IPS-NIHi7 (cell line): ENCODE results near the gene SLC4A9.

Source experiments
- DNase-seq: peaks from one replicate; pipeline ENCODE4 v3.0.0; 2012; ENCODE audit warnings: mixed read lengths; ENCODE audit errors: extremely low spot score

SLC4A9 gene

DNA sequence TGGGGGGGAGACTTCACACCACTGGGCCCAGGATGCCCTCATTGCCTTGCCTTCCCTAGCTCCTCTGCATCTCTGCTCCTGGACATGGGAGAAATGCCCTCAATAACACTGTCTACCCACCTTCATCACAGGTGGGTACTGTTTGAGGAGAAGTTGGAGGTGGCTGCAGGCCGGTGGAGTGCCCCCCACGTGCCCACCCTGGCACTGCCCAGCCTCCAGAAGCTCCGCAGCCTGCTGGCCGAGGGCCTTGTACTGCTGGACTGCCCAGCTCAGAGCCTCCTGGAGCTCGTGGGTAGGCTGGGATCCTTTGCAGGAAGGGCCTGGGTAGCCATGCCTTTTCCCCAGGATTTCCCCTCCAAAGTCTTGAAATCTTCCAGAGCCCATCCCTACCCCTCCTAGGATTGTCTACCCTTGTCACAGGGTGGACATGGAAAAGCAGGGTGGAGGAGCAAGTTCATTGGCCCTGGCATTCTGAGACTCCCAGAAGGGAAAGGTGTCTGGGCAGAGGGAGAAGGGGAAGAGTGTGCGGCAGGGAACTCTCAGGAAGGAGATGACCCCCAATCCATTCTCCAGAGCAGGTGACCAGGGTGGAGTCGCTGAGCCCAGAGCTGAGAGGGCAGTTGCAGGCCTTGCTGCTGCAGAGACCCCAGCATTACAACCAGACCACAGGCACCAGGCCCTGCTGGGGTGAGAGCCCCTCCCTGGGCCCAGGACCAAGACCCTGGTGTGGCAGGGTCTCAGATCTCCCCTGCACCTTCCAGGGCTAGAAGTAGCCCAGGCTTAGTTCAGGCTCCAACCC is 886 bp downstream of the SLC4A9 start:
- DNase-seq, result no peak

DNA sequence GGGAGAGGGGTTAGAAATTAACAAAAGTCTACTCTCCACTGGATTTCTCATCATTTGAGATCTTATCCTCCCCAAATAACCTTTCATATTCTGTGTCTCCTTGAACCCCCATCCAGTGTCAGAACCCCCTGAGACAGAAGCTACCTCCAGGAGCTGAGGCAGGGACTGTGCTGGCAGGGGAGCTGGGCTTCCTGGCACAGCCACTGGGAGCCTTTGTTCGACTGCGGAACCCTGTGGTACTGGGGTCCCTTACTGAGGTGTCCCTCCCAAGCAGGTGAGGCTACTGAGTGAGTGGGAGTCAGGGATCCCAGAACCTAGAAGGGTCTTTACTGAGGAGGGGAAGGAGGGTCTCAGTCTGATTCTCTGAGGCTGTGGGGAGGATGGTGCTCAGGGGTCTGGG is 1.9 kb downstream of the SLC4A9 start:
- no peak for DNase-seq

DNA sequence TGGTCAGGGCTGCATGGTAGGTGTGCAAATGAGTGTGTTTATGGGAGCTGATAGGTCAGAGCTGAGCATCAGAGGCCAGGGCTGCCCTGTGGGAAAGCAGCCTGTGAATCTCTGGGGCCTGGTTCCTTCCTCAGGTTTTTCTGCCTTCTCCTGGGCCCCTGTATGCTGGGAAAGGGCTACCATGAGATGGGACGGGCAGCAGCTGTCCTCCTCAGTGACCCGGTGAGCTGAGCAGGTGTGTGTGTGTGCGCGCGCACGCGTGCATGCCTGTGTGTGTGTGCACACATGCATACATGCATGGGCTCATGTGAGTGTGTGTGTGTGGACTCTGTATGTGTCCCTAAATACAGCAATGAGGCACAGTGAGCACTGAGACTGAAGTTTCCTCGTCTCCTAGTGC is 2.3 kb downstream of the SLC4A9 start:
- no peak for DNase-seq

DNA sequence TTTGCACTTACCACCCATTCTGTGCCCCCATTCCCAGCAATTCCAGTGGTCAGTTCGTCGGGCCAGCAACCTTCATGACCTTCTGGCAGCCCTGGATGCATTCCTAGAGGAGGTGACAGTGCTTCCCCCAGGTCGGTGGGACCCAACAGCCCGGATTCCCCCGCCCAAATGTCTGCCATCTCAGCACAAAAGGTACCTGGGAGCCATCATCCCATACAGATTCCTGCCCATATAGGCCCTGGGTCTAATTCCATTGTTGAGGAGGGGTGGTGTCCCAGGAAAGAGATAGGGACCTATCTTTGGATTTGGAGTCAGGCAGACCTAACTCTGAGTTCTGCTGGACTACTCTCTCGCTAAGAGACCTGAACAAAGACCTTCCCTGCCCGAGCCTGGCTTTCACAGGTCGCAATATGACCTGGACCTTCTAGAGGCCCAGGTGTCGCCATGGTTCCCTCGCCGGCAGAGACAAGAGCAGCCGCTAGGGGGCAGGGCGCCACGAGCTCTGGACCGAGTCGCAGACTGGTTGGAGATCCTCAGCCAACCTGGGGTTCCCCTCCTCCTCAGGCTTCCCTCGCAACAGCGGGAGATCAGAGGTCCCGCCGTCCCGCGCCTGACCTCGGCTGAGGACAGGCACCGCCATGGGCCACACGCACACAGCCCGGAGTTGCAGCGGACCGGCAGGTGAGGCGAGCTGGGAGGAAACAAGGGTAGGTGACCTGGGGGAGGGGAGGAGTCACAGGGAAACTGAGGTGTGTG is 3.1 kb downstream of the SLC4A9 start:
- peak; percentile 91 for DNase-seq

DNA sequence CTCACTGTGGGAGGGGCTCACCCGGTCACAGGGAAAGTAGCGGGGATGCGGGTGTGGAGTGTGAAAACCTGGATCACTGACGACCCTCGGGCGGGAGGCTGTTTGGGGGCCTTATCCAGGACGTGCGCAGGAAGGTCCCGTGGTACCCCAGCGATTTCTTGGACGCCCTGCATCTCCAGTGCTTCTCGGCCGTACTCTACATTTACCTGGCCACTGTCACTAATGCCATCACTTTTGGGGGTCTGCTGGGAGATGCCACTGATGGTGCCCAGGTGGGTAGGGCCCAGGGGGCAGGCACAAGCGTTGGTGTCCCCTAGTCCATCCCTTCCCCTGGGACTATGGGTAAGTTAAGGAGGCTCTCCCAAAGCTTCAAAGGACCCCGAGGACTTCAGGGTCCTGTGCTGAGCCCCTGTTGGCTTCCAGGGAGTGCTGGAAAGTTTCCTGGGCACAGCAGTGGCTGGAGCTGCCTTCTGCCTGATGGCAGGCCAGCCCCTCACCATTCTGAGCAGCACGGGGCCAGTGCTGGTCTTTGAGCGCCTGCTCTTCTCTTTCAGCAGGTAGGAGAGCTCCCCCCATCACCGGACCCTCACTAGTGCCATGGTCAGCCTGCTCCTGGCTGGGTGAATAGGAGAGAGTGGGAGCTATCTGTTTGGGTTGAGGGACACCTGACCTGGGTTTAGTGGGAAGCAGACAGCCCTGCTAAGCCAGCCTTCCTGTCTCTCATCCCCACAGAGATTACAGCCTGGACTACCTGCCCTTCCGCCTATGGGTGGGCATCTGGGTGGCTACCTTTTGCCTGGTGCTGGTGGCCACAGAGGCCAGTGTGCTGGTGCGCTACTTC is 3.9 kb downstream of the SLC4A9 start:
- DNase-seq, result no peak

DNA sequence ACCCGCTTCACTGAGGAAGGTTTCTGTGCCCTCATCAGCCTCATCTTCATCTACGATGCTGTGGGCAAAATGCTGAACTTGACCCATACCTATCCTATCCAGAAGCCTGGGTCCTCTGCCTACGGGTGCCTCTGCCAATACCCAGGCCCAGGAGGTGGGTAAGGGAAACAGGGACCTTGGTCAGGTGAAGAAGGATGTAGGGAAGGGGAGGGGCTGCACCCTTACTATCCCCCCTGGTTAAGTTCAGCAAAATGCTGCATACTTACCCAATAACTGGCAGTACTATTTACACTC is 4.4 kb downstream of the SLC4A9 start:
- no peak for DNase-seq

DNA sequence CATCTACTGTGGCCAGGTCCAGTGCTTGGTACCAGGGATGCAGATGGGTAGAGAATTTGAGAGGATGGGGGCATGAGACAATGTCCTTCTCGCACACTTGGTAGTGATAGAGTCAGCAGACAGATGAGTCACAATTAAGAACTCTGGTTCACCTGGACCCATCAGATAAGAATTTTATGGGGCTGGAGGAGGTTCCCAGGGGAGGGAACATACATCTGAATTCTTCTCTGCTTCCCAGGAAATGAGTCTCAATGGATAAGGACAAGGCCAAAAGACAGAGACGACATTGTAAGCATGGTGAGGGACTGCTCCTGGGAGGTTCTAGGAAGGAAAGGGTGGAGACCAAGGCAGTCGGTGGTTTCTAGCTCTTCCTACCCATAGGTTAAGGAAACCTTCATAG is 5.3 kb downstream of the SLC4A9 start:
- DNase-seq, result peak; percentile 2

DNA sequence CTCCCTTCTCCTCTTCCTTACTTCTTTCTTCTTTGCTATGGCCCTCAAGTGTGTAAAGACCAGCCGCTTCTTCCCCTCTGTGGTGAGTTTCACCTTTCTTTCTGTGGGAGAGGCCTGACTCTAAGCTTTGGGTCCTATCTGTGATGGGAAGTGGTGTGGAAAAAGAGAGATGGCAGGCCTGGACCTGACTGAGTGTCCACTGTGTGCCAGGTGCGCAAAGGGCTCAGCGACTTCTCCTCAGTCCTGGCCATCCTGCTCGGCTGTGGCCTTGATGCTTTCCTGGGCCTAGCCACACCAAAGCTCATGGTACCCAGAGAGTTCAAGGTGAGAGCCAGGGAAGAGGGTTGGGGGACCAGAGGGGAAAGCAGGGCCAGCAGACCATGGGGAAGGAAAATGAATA is 5.9 kb downstream of the SLC4A9 start:
- no peak for DNase-seq

DNA sequence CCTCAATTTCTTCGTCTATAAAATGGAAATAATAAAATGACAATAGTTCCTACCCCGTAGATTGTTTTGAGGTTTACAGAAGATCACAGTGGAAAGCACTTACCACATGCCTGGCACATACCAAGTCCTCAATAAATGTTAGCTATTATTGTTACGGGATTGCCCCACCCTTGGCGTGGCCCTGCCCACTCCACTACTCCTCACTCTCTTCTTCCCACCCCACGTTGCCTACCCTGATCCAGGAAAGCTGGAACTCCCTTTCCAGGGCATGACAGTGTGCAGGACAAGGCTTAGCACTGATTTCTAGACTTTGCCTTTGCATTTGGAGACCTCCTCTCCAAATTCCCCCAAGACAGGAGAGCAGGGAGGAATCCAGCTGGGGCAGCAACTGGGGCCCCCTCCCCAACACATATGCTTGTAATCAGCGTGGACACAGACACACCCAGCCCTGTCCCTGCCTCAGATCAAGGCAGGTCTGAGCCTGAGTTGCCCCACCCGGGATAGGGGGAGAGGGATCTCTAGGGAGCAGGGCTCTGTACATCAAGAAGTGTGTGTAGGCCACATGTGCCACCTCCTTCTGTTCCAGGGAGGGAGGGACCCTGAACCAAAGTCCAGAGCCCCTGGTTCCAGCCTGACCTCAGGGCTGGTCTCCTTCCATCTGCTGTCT is 6.7 kb downstream of the SLC4A9 start:
- DNase-seq, result no peak

DNA sequence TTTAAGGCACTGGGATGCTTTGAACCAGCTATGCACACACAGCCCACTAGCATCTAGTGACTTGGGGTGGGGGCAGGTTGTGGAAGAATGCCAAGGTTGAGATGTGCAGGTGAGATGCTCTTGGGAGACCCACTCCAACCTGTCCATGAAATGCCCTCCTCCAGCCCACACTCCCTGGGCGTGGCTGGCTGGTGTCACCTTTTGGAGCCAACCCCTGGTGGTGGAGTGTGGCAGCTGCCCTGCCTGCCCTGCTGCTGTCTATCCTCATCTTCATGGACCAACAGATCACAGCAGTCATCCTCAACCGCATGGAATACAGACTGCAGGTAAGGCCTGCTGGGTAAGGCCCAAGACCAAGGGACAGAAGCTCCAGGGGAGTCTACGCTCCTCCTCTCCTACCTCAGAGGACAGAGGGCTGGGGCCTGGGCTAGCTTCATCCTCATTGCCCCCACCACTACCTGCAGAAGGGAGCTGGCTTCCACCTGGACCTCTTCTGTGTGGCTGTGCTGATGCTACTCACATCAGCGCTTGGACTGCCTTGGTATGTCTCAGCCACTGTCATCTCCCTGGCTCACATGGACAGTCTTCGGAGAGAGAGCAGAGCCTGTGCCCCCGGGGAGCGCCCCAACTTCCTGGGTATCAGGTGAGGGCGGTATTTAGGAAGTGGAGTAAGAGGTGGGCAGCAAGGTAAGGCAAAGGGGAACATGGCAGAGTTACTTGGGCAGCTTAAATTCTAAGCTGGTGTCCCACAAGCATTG is 7.4 kb downstream of the SLC4A9 start:
- DNase-seq, result no peak

DNA sequence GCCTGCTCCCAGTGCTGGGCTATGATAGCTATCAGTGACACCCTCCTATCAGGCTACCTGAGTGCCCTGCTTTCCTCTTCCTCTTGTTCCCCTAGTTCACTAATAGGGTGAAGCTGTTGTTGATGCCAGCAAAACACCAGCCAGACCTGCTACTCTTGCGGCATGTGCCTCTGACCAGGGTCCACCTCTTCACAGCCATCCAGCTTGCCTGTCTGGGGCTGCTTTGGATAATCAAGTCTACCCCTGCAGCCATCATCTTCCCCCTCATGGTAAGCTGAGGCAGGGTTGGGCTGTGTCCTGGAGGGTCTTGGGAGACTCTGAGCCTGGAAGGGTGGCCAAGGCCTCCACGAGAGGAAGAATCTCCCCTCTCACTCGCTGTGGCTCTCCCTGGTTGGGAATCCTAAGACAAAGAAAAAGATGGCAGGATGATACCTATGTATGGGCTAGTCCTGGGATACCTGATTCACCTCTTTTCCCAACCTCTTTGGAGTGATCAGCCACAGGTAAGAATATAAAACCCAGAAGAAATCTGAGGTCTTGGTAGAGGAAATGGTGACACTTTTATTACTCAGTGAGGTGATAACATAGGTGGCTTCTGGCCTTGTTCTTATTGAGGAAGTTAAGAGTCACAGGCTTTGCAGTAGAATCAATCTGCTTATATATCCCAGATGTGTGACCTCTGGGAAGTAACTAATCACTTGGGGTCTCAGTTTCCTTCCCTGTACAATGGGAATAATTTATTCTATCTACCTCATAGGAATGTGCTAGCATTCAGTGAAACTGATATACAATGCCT is 11.6 kb downstream of the SLC4A9 start:
- DNase-seq, result no peak

DNA sequence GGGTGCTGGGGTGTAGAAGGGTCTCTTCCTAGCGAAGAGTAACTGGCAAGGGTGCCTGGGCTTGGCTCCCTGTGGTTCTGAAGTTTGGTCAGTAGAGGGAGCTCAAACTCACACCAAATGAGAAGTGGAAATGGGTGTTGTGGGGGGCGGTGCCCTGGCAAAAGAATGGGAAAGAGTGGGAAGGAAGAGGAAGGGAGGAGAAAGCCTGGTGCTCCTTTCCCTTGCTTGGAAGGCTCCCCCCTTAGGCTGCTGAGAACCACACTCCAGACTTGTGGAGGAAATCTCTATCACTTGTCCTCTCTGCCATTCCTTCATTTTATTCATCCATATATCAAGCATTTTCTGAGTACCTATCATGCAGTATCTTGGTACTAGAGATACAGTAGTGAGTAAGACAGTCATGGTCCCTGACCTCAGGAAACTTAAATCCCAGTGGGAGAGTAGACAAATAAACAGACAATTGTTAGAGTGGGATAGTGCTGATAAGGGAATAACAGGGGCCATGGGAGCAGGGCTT is 13.0 kb downstream of the SLC4A9 start:
- peak; percentile 89 for DNase-seq

DNA sequence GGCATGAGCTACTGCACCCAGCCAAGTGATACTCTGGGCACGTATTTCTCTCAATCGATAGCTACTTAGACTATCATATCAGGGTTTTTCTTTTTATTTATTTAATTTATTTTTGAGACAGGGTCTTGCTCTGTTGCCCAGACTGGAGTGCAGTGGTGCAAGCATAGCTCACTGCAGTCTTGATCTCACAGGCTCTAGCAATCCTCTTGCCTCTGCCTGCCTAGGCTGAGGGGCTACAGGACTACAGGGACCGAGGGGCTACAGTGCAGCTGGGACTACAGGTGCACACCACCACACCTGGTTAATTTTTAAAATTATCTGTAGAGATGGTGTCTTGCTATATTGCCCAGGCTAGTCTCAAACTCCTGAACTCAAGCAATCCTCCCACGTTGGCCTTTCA is 21.4 kb downstream of the SLC4A9 start:
- DNase-seq, result no peak

DNA sequence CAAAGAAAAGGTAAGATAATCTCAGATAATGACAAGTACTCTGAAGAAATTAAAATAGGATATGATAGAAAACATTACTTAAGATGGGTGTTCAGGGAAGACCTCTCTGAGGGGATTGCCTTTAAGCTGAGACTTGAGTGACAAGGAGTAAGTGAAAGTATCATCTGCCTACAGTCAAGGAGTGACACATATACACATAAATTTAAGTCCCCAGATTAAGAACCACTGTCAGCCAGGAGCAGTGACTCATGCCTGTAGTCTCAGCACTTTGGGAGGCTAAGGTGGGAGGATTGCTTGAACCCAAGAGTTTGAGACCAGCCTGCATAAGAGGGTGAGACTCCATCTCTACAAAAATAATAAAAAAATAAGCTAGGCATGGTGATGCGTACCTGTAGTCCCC is 22.0 kb downstream of the SLC4A9 start:
- DNase-seq, result no peak

DNA sequence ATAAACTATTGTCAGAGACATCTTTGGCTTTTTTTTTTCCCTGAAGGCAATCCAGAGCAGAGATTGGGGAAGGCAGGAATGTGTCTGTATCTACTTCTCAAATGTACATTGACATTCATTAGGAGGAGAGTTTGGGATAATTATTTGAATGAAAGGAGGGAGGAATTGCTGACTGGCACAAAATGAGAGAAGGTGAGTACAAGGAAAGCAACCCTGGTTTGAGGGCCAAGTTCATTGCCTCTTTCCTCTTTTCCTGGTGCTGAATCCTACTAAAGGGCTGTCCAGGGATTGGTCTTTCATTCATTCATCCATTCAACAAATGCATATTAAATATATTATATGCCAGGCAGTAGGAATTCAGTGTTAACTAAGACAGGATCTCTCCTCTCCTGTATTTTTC is 22.9 kb downstream of the SLC4A9 start:
- DNase-seq, result no peak

DNA sequence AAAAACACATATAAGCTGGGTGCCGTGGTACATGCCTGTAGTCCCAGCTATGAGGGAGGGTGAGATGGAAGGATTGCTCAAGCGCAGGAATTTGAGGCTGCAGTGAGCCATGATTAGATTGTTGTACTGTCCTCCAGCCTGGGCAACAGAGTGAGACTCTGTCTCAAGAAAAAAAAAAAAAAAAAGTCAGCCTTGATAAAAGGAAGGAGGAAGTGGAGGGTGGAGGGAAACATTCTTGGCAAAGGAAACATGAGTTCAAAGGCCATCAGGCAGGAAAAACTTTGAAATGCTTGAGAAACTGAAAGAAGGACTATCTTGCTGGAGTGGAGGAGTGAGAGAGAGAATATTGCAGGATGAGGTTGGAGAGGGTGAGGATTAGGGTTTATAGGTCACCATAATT is 23.3 kb downstream of the SLC4A9 start:
- DNase-seq, result no peak

DNA sequence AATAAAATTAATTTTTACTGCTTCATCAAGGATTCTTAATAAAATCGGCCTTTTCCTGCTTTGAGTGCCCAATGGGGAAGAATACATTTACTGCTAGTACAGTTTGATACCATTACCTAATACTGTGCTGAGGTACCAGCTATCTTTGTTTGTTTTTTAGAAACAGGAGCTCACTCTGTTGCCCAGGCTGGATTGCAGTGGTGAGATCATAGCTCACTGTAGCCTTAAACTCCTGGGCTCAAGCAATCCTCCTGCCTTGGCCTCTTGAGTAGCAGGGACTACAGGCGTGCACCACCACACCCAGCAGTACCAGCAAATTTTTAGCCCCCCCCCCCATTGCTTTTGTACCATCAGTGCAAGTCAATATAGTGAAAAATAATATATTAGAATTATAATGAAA is 28.1 kb downstream of the SLC4A9 start:
- no peak for DNase-seq

DNA sequence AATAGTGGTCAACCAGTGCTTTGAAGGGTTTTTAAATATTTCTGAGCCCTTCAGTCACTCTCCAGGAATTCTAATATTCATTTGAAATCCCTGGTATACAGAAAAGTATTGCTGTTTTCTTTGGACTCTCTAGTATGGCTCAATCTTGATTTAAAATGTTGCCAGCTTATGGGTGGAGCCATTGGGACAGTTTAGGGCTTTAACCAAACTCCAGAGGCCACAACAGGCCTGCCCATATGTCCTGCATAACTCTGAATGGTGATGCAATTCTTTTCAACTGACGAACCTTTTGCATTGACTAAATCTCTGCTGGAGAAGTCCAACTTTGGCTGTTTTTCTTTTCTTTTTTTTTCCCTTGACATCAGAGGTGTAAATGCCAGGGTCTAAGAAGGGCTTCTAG is 31.3 kb downstream of the SLC4A9 start:
- DNase-seq, result no peak

DNA sequence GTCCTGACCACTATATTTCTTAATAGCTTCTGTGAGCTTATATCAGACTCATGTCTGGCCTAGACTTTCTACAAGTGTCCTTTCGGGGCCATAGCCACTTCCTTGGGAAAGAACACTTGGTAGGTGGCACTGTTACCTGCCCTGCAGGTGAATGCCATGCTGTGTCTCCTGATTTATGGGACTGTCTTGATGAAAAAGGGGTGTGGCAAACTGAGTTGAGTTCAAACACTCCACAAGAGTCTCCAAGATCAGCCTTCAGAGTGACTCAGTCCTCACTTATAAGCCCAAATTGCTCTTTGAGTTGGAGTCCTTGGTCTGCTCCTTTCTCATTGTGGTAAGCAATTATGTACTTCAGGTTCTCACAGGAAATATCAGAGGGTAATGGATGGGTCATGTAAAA is 31.7 kb downstream of the SLC4A9 start:
- DNase-seq, result no peak

DNA sequence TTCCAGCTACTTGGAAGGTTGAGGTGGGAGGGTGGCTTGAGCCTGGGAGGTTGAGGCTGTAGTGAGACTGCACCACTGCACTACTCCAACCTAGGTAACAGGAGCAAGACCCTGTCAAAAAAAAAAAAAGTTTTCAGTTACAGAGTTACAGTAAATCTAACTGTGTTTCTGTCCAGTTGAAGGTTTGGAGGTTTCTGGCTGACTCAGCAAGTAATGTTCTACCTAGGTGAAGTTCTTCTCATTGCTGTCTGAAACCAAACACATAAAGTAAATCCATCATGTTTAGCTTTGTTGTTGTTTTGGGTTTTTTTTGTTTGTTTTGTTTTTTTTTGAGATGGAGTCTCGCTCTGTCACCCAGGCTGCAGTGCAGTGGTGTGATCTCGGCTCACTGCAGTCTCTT is 33.7 kb downstream of the SLC4A9 start:
- DNase-seq, result no peak
